ENCODE results near the gene DLG1. TPM values are rescaled to one million over a fixed set of nuclear protein-coding genes. Genes with fewer than 3 reads are reported as not detected.

The DLG1 gene
- total RNA-seq, 1 donor: 48.0 TPM

- no peak overlapping the region for H3K4me3 ChIP-seq (ENCODE audit: low read length)
- no peaks in the 10 kb centered on the region for H3K27me3 ChIP-seq (ENCODE audit: insufficient read depth, low read length)
- H3K4me1 ChIP-seq (ENCODE audit: insufficient read depth, low read length): no peaks in the 10 kb centered on the region
- H3K9me3 ChIP-seq (ENCODE audit: low read depth, low read length): no peaks in the 10 kb centered on the region
Observed at GRCh38 chr3:196996454-196997265, 301.8 kb downstream of the DLG1 start.

GRCh38 chr3:196995646-196996355 lies 302.6 kb downstream of the DLG1 start:
- Histone ChIP-seq H3K4me3 (ENCODE audit: low read length) (no peak overlapping the region), H3K4me1 (ENCODE audit: insufficient read depth, low read length) (no peaks in the 10 kb centered on the region), H3K9me3 (ENCODE audit: low read depth, low read length) (no peaks in the 10 kb centered on the region), H3K27me3 (ENCODE audit: insufficient read depth, low read length) (no peaks in the 10 kb centered on the region)

GRCh38 chr3:196995027-196995426 lies 303.4 kb downstream of the DLG1 start:
- H3K4me1 ChIP-seq (ENCODE audit: insufficient read depth, low read length): no peaks in the 10 kb centered on the region
- no peaks in the 10 kb centered on the region for H3K27me3 ChIP-seq (ENCODE audit: insufficient read depth, low read length)
- no peak overlapping the region for H3K4me3 ChIP-seq (ENCODE audit: low read length)
- H3K9me3 ChIP-seq (ENCODE audit: low read depth, low read length): no peaks in the 10 kb centered on the region

- no peak overlapping the region for H3K4me3 ChIP-seq (ENCODE audit: low read length)
Observed at GRCh38 chr3:196994056-196994455, 304.4 kb downstream of the DLG1 start.

More at GRCh38 chr3:196994056-196994455, 304.4 kb downstream of the DLG1 start:
- Histone ChIP-seq H3K4me1 (ENCODE audit: insufficient read depth, low read length) (no peaks in the 10 kb centered on the region), H3K9me3 (ENCODE audit: low read depth, low read length) (no peaks in the 10 kb centered on the region), H3K27me3 (ENCODE audit: insufficient read depth, low read length) (no peaks in the 10 kb centered on the region)

All from mononuclear cell (primary cell).